Measurements from ENCODE around the gene ZAP70.

GRCh38 chr2:97727296-97727695 lies 13.9 kb downstream of the ZAP70 start:
- TF ChIP-seq CTCF (optimal IDR thresholded peaks at IDR 0.05 in 1 of 3, IDR thresholded peaks at IDR 0.05 in 1 of 3, conservative IDR thresholded peaks at IDR 0.05 in 1 of 3; ENCODE audit: extremely low read depth in 1 of 3, insufficient read depth in 2 of 3, low read length in 3 of 3) (no peak), EZH2 (IDR thresholded peaks at IDR 0.05; ENCODE audit: low read length) (no peak)

Measured in keratinocyte (primary cell).